H9 (cell line): ENCODE data around the gene SESTD1. TPM values are rescaled to one million over a fixed set of nuclear protein-coding genes. Genes with fewer than 3 reads are reported as not detected.

Source experiments
- DNase-seq: peaks from one replicate; pipeline ENCODE4 v3.0.0-alpha.2; 2017
- H2AFZ ChIP-seq: one replicate; pipeline ENCODE4 v1.6.1; 2013; ENCODE audit warnings: mild to moderate bottlenecking, low read length, control low read depth, moderate library complexity
- H2AK5ac ChIP-seq: 2 replicates; pipeline ENCODE4 v1.6.1; 2013; ENCODE audit warnings: low read length, control low read depth, mixed read lengths; ENCODE audit not compliant: insufficient read length
- H2BK120ac ChIP-seq: one replicate; pipeline ENCODE4 v1.6.1; 2013; ENCODE audit warnings: low read depth, mild to moderate bottlenecking, low read length, control low read depth, inconsistent platforms; ENCODE audit not compliant: poor library complexity, severe bottlenecking
- H2BK12ac ChIP-seq: 2 replicates; pipeline ENCODE4 v1.6.1; 2013; ENCODE audit warnings: low read length, control low read depth, mixed read lengths, low read depth; ENCODE audit not compliant: insufficient read length
- H2BK15ac ChIP-seq: 2 replicates; pipeline ENCODE4 v1.6.1; 2013; ENCODE audit warnings: low read depth, low read length, control low read depth
- H2BK20ac ChIP-seq: one replicate; pipeline ENCODE4 v1.6.1; 2013; ENCODE audit warnings: low read depth, mild to moderate bottlenecking, low read length, control low read depth, inconsistent platforms; ENCODE audit not compliant: poor library complexity, severe bottlenecking
- H2BK5ac ChIP-seq: 2 replicates; pipeline ENCODE4 v1.6.1; 2013; ENCODE audit warnings: low read length, control low read depth, mixed read lengths; ENCODE audit not compliant: insufficient read length
- H3K14ac ChIP-seq: 2 replicates; pipeline ENCODE4 v1.6.1; 2013; ENCODE audit warnings: low read length, control low read depth; ENCODE audit not compliant: insufficient read depth
- H3K18ac ChIP-seq: 2 replicates; pipeline ENCODE4 v1.6.1; 2013; ENCODE audit warnings: low read depth, mild to moderate bottlenecking, mixed read lengths, low read length, control low read depth; ENCODE audit not compliant: insufficient read length
- H3K23ac ChIP-seq: 2 replicates; pipeline ENCODE4 v1.6.1; 2013; ENCODE audit warnings: low read length, control low read depth, mixed read lengths, low read depth; ENCODE audit not compliant: insufficient read length
- H3K23me2 ChIP-seq: 2 replicates; pipeline ENCODE4 v1.6.1; 2013; ENCODE audit warnings: low read depth, mild to moderate bottlenecking, mixed read lengths, low read length, control low read depth; ENCODE audit not compliant: insufficient read length, poor library complexity, severe bottlenecking
- H3K27ac ChIP-seq: 2 replicates; pipeline ENCODE4 v1.5.1; 2013; ENCODE audit warnings: low read length, control low read depth, mixed read lengths, low read depth; ENCODE audit not compliant: insufficient read length
- H3K27me3 ChIP-seq: 2 replicates; pipeline ENCODE4 v1.6.1; 2013; ENCODE audit warnings: low read length, control low read depth, inconsistent platforms; ENCODE audit not compliant: insufficient read depth
- H3K4ac ChIP-seq: 2 replicates; pipeline ENCODE4 v1.6.1; 2013; ENCODE audit warnings: low read depth, mild to moderate bottlenecking, control low read depth, inconsistent platforms, low read length, moderate library complexity
- H3K4me1 ChIP-seq: 2 replicates; pipeline ENCODE4 v1.6.1; 2013; ENCODE audit warnings: low read length, control low read depth, inconsistent platforms; ENCODE audit not compliant: insufficient read depth
- H3K4me2 ChIP-seq: 2 replicates; pipeline ENCODE4 v1.6.1; 2013; ENCODE audit warnings: low read length, control low read depth, mixed read lengths; ENCODE audit not compliant: insufficient read length, insufficient read depth
- H3K56ac ChIP-seq: 2 replicates; pipeline ENCODE4 v1.6.1; 2013; ENCODE audit warnings: low read depth, mild to moderate bottlenecking, mixed read lengths, low read length, control low read depth; ENCODE audit not compliant: insufficient read length
- H3K79me1 ChIP-seq: 2 replicates; pipeline ENCODE4 v1.6.1; 2013; ENCODE audit warnings: low read depth, mild to moderate bottlenecking, moderate library complexity, low read length, control low read depth, inconsistent platforms; ENCODE audit not compliant: insufficient read depth, poor library complexity, severe bottlenecking
- H3K79me2 ChIP-seq: 2 replicates; pipeline ENCODE4 v1.6.1; 2013; ENCODE audit warnings: low read length, control low read depth, inconsistent platforms; ENCODE audit not compliant: insufficient read depth
- H3K9ac ChIP-seq: 2 replicates; pipeline ENCODE4 v1.6.1; 2013; ENCODE audit warnings: low read length, control low read depth, mixed read lengths; ENCODE audit not compliant: insufficient read length; ENCODE audit errors: extremely low read depth
- H3K9me3 ChIP-seq: one replicate; pipeline ENCODE4 v1.6.1; 2013; ENCODE audit warnings: low read depth, low read length, inconsistent platforms; ENCODE audit not compliant: control insufficient read depth
- H3T11ph ChIP-seq: one replicate; pipeline ENCODE4 v1.6.1; 2013; ENCODE audit warnings: mild to moderate bottlenecking, low read length, control low read depth, inconsistent platforms
- H4K20me1 ChIP-seq: one replicate; pipeline ENCODE4 v1.6.1; 2013; ENCODE audit not compliant: control insufficient read depth, insufficient read length, insufficient read depth
- H4K5ac ChIP-seq: 2 replicates; pipeline ENCODE4 v1.6.1; 2013; ENCODE audit warnings: low read depth, mild to moderate bottlenecking, mixed read lengths, low read length, control low read depth; ENCODE audit not compliant: insufficient read length
- H4K8ac ChIP-seq: replicated peaks from 2 replicates; pipeline ENCODE4 v1.6.1; 2013; ENCODE audit warnings: low read length, control low read depth, mixed read lengths, low read depth; ENCODE audit not compliant: insufficient read length
- H4K91ac ChIP-seq: 2 replicates; pipeline ENCODE4 v1.6.1; 2013; ENCODE audit warnings: low read depth, mild to moderate bottlenecking, moderate library complexity, mixed read lengths, low read length, control low read depth; ENCODE audit not compliant: insufficient read length
- H3K27ac Mint-ChIP-seq, 3 experiments: 2 replicates in 2 of 3; 3 replicates in 1 of 3; pipeline ENCODE4 v1.8.0; 2020 to 2021; ENCODE audit warnings: mixed read lengths in 3 of 3, mild to moderate bottlenecking in 1 of 3, moderate library complexity in 1 of 3
- H3K27me3 Mint-ChIP-seq: 2 replicates; pipeline ENCODE4 v1.8.0; 2021; ENCODE audit warnings: low read depth, mild to moderate bottlenecking, moderate library complexity, mixed read lengths
- H3K36me3 Mint-ChIP-seq, 3 experiments: 2 replicates in 2 of 3; 3 replicates in 1 of 3; pipeline ENCODE4 v1.8.0; 2020 to 2021; ENCODE audit warnings: low read depth in 3 of 3, mixed read lengths in 3 of 3; ENCODE audit not compliant: insufficient read depth in 1 of 3
- H3K4me1 Mint-ChIP-seq, 2 experiments: 2 replicates each; pipeline ENCODE4 v1.8.0; 2020; ENCODE audit warnings: mixed read lengths in 2 of 2
- H3K4me3 Mint-ChIP-seq, 2 experiments: 2 replicates in 1 of 2; 3 replicates in 1 of 2; pipeline ENCODE4 v1.8.0; 2020 to 2021; ENCODE audit warnings: mild to moderate bottlenecking in 2 of 2, mixed read lengths in 2 of 2, moderate library complexity in 1 of 2
- H3K9me3 Mint-ChIP-seq, 2 experiments: 2 replicates in 1 of 2; 3 replicates in 1 of 2; pipeline ENCODE4 v1.8.0; 2020; ENCODE audit warnings: mild to moderate bottlenecking in 2 of 2, mixed read lengths in 2 of 2, moderate library complexity in 1 of 2
- WGBS: extraction: QIAGEN DNeasy Blood & Tissue Kit; methylation state at CpG from one replicate; pipeline ENCODE4 v1.1.7; 2013; ENCODE audit warnings: missing lambda C conversion rate, low lambda C conversion rate, mixed read lengths; ENCODE audit not compliant: insufficient read length; ENCODE audit errors: extremely low coverage; 5-methylcytosine and 5-hydroxymethylcytosine counted together
- total RNA-seq: library from RNA; stranded (reverse); gene quantifications from 2 replicates; pipeline ENCODE4 v1.2.1, GENCODE V29; 2021
- TF ChIP-seq, protein P1 (sequence below): fragments of 200-600 bp; sonication (generic); conservative IDR thresholded peaks from 3 replicates; pipeline ENCODE4 v1.8.0; 2021; ENCODE audit warnings: antibody characterized with exemption, mild to moderate bottlenecking

Gene SESTD1
- total RNA-seq, 1 experiment from 2014 or later = 44.4 TPM

GRCh38 chr2:179184610-179185009 is 80.0 kb downstream of the SESTD1 start:
- no peak overlapping the region for H3K27ac Mint-ChIP-seq
- no CpG with 5 or more reads among the region's 1 CpG for WGBS

More at GRCh38 chr2:179184610-179185009, 80.0 kb downstream of the SESTD1 start:
- H2AFZ ChIP-seq = no peak overlapping the region
- Mint-ChIP-seq H3K4me1 (peaks cover 16 to 29% of the 10 kb centered on the region in 2 experiments), H3K4me3 (no peak overlapping the region), H3K27me3 (no peaks in the 10 kb centered on the region), H3K9me3 (peaks cover 7 to 15% of the 10 kb centered on the region in 2 experiments; a peak in 4 of 5 replicates), H3K36me3 (peaks cover 11 to 23% (median 22%) of the 10 kb centered on the region in 3 experiments)
- no peak overlapping the region for H2BK15ac ChIP-seq
- no peak overlapping the region for H2BK120ac ChIP-seq
- no peak overlapping the region for H3K56ac ChIP-seq
- no peaks in the 10 kb centered on the region; the same call in 1 of the 2 replicates for H3K79me2 ChIP-seq
- no peaks in the 10 kb centered on the region for H4K20me1 ChIP-seq
- H4K8ac ChIP-seq = no peak overlapping the region
- no peaks in the 10 kb centered on the region for H3K79me1 ChIP-seq
- no peak overlapping the region for H3K14ac ChIP-seq
- DNase-seq = no peak
- no peaks in the 10 kb centered on the region for H3K9me3 ChIP-seq
- H3K23ac ChIP-seq = no peak overlapping the region
- TF ChIP-seq, protein P1, sequence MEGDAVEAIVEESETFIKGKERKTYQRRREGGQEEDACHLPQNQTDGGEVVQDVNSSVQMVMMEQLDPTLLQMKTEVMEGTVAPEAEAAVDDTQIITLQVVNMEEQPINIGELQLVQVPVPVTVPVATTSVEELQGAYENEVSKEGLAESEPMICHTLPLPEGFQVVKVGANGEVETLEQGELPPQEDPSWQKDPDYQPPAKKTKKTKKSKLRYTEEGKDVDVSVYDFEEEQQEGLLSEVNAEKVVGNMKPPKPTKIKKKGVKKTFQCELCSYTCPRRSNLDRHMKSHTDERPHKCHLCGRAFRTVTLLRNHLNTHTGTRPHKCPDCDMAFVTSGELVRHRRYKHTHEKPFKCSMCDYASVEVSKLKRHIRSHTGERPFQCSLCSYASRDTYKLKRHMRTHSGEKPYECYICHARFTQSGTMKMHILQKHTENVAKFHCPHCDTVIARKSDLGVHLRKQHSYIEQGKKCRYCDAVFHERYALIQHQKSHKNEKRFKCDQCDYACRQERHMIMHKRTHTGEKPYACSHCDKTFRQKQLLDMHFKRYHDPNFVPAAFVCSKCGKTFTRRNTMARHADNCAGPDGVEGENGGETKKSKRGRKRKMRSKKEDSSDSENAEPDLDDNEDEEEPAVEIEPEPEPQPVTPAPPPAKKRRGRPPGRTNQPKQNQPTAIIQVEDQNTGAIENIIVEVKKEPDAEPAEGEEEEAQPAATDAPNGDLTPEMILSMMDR = no peak
- no peak overlapping the region for H2BK20ac ChIP-seq
- no peak overlapping the region for H4K5ac ChIP-seq
- H3K27ac ChIP-seq = no peak overlapping the region
- H3K23me2 ChIP-seq = no peaks in the 10 kb centered on the region
- no peak overlapping the region for H2BK12ac ChIP-seq
- H4K91ac ChIP-seq = no peak overlapping the region
- no peak overlapping the region for H3K18ac ChIP-seq
- no peak overlapping the region for H3K4ac ChIP-seq
- H3K27me3 ChIP-seq = no peaks in the 10 kb centered on the region
- no peak overlapping the region for H3K9ac ChIP-seq
- peaks cover 4% of the 10 kb centered on the region for H3K4me1 ChIP-seq
- no peak overlapping the region for H3K4me2 ChIP-seq
- H2AK5ac ChIP-seq = no peak overlapping the region
- H3T11ph ChIP-seq = no peak overlapping the region
- H2BK5ac ChIP-seq = no peak overlapping the region
